Measurements from ENCODE around the gene SH3TC2.

DNA sequence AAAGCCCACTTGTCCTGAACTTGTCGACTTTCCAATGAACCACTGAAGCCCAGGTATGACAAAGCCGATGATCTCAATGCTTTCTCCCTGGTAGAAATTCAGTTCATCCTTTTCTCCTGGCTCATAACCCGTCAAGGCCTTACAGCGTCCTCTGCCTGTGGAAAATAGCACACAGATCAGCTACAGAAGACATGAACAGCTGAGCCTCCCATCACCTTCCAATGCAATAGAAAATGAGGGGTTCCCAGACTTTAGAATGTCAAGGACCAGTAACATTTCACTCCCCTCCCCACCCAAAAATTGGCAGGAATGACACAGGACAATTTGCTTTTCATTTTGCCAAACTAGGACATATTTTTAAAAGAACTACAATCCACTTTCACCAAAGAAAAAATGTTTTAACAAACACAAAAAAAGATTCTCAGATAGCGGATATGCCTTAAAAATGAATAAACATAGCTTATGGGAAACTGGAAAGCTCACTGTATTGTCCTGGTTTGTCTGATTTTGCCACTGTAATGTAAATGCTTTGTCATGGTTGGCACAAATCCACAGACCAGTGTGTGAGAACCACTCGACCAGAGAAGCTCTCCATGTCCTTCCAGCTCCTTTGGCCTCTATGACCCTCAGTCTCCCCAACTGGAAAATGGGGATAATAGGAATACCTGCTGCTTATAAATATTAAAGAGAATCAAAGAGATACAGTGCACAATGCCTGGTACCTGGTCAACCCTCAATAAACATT, 24.4 kb downstream of the SH3TC2 start:
- TF ChIP-seq, protein P1, sequence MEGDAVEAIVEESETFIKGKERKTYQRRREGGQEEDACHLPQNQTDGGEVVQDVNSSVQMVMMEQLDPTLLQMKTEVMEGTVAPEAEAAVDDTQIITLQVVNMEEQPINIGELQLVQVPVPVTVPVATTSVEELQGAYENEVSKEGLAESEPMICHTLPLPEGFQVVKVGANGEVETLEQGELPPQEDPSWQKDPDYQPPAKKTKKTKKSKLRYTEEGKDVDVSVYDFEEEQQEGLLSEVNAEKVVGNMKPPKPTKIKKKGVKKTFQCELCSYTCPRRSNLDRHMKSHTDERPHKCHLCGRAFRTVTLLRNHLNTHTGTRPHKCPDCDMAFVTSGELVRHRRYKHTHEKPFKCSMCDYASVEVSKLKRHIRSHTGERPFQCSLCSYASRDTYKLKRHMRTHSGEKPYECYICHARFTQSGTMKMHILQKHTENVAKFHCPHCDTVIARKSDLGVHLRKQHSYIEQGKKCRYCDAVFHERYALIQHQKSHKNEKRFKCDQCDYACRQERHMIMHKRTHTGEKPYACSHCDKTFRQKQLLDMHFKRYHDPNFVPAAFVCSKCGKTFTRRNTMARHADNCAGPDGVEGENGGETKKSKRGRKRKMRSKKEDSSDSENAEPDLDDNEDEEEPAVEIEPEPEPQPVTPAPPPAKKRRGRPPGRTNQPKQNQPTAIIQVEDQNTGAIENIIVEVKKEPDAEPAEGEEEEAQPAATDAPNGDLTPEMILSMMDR (IDR thresholded peaks at IDR 0.05): no peak
- no peak for TF ChIP-seq EZH2 (IDR thresholded peaks at IDR 0.05; ENCODE audit: borderline replicate concordance, insufficient read depth, low read depth, low read length, poor library complexity, severe bottlenecking)

Measured in B cell (primary cell).